GM12873 (cell line): ENCODE results near the gene OGFOD1.

ENCODE experiments used
- CTCF ChIP-seq: IDR thresholded peaks from 2 replicates; pipeline ENCODE4 v1.5.1; 2012; ENCODE audit warnings: low read depth, mild to moderate bottlenecking, moderate library complexity, low read length, control low read depth; ENCODE audit not compliant: insufficient read depth; ENCODE audit errors: missing control alignments

Gene OGFOD1

GRCh38 chr16:56515665-56516064 lies 64.3 kb downstream of the OGFOD1 start:
- TF ChIP-seq CTCF = no peak

GRCh38 chr16:56517206-56517605 lies 65.9 kb downstream of the OGFOD1 start:
- no peak for TF ChIP-seq CTCF

GRCh38 chr16:56518425-56518824 lies 67.1 kb downstream of the OGFOD1 start:
- no peak for TF ChIP-seq CTCF

- peak; percentile 8 for TF ChIP-seq CTCF
Observed at GRCh38 chr16:56519459-56520250, 68.3 kb downstream of the OGFOD1 start, which contains the start of gene BBS2. BBS2 (minus strand) TSS chr16:56520024; CDS start chr16:56519862, 162 bp downstream.

GRCh38 chr16:56520251-56520577 lies 68.9 kb downstream of the OGFOD1 start:
- no peak for TF ChIP-seq CTCF

GRCh38 chr16:56525236-56525635 lies 73.9 kb downstream of the OGFOD1 start:
- TF ChIP-seq CTCF = no peak
